PC-9 (cell line): ENCODE data around the gene CRADD. TPM values are rescaled to one million over a fixed set of nuclear protein-coding genes. Genes with fewer than 3 reads are reported as not detected.

Experiments
- BruUV-seq: library from RNA; stranded (reverse); fragments of 400-500 nt; replicated peaks from 2 replicates; lab custom pipeline; 2021; lab: Mats Ljungman, UMichigan
- CTCF ChIA-PET: fragments of 300-600 bp; sonication (Branson Sonifier 250); formaldehyde crosslinking; loops from one replicate; lab custom pipeline; 2022; ENCODE audit warnings: antibody characterized with exemption; lab: Charles Lee
- POLR2A ChIA-PET: fragments of 300-600 bp; sonication (Branson Sonifier 250); formaldehyde crosslinking; loops from one replicate; lab custom pipeline; 2022; ENCODE audit warnings: antibody characterized with exemption; ENCODE audit not compliant: unreplicated experiment; lab: Charles Lee
- DNase-seq, 2 experiments: peaks; one replicate each; pipeline versions ENCODE4 v3.0.0 to v3.0.0-alpha.2; 2015 to 2022; ENCODE audit warnings: mixed read lengths in 1 of 2
- H2AFZ ChIP-seq: fragments of 200-600 bp; sonication (generic); 2 replicates; pipeline ENCODE4 v1.8.1; 2017; ENCODE audit warnings: antibody characterized with exemption
- H3F3A ChIP-seq: fragments of 200-600 bp; sonication (generic); 2 replicates; pipeline ENCODE4 v1.8.1; 2017; ENCODE audit warnings: antibody characterized with exemption, mild to moderate bottlenecking, low read depth; ENCODE audit not compliant: insufficient read depth
- H3K27ac ChIP-seq: fragments of 200-600 bp; sonication (generic); 2 replicates; pipeline ENCODE4 v1.6.1; 2016; ENCODE audit warnings: mixed run types
- H3K27me3 ChIP-seq: fragments of 200-600 bp; sonication (generic); 2 replicates; pipeline ENCODE4 v1.6.1; 2016; ENCODE audit warnings: low read depth, mixed run types; ENCODE audit not compliant: insufficient read depth
- H3K36me3 ChIP-seq: fragments of 200-600 bp; sonication (generic); 2 replicates; pipeline ENCODE4 v1.6.1; 2016; ENCODE audit warnings: low read depth, mixed run types
- H3K4me1 ChIP-seq: fragments of 200-600 bp; sonication (generic); replicated peaks from 2 replicates; pipeline ENCODE4 v1.6.1; 2016; ENCODE audit warnings: mixed run types; ENCODE audit not compliant: insufficient read depth
- H3K4me2 ChIP-seq: fragments of 200-600 bp; sonication (generic); 2 replicates; pipeline ENCODE4 v1.6.1; 2017; ENCODE audit warnings: mixed run types
- H3K4me3 ChIP-seq: fragments of 200-600 bp; sonication (generic); 2 replicates; pipeline ENCODE4 v1.6.1; 2016; ENCODE audit warnings: mixed run types
- H3K79me2 ChIP-seq: fragments of 200-600 bp; sonication (generic); 2 replicates; pipeline ENCODE4 v1.6.1; 2017; ENCODE audit warnings: low read depth, mixed run types
- H3K9me2 ChIP-seq: fragments of 200-600 bp; sonication (generic); 2 replicates; pipeline ENCODE4 v1.8.1; 2017; ENCODE audit warnings: mild to moderate bottlenecking; ENCODE audit not compliant: insufficient read depth
- H3K9me3 ChIP-seq: fragments of 200-600 bp; sonication (generic); 2 replicates; pipeline ENCODE4 v1.8.1; 2016; ENCODE audit warnings: low read depth; ENCODE audit not compliant: insufficient read depth
- H4K20me1 ChIP-seq: fragments of 200-600 bp; sonication (generic); 2 replicates; pipeline ENCODE4 v1.8.1; 2017; ENCODE audit not compliant: insufficient read depth
- CTCF ChIP-seq: fragments of 200-600 bp; sonication (generic); conservative IDR thresholded peaks from 2 replicates; pipeline ENCODE4 v1.6.1; 2017; ENCODE audit warnings: mixed run types, antibody characterized with exemption, mild to moderate bottlenecking, moderate library complexity
- EZH2 ChIP-seq: fragments of 200-600 bp; sonication (generic); IDR thresholded peaks from 2 replicates; pipeline ENCODE4 v1.8.0; 2017; ENCODE audit warnings: antibody characterized with exemption, low read depth
- intact Hi-C: fragments of 100-400 bp; cut with micrococcal nuclease; formaldehyde crosslinking; loops from one replicate; pipeline ENCODE4 v1.10.0; 2022; ENCODE audit not compliant: unreplicated experiment
- total RNA-seq: library from RNA; stranded (reverse); gene quantifications from 2 replicates; pipeline ENCODE4 v1.2.3, GENCODE V29; 2021

Gene CRADD
- total RNA-seq, 1 experiment from 2014 or later = 7.6 TPM

GRCh38 chr12:93776581-93777018, 99.4 kb downstream of the CRADD start:
- H3K27me3 ChIP-seq = no peaks in the 10 kb centered on the region
- no peak overlapping the region for H3K4me3 ChIP-seq
- no peaks in the 10 kb centered on the region for H4K20me1 ChIP-seq
- intact Hi-C loops = no loop called here
- H2AFZ ChIP-seq = no peak overlapping the region
- H3K9me2 ChIP-seq = no peaks in the 10 kb centered on the region
- BruUV-seq = no TSS peak
- no peaks in the 10 kb centered on the region for H3K4me1 ChIP-seq
- POLR2A ChIA-PET = no interaction called here
- H3K9me3 ChIP-seq = no peaks in the 10 kb centered on the region
- CTCF ChIA-PET = no interaction called here
- no peaks in the 10 kb centered on the region for H3F3A ChIP-seq
- H3K4me2 ChIP-seq = no peak overlapping the region
- TF ChIP-seq EZH2 (no peak), CTCF (no peak)
- H3K79me2 ChIP-seq = no peaks in the 10 kb centered on the region
- no peak for DNase-seq
- no peak overlapping the region for H3K27ac ChIP-seq
- H3K36me3 ChIP-seq = no peaks in the 10 kb centered on the region

GRCh38 chr12:93777254-93777653, 100.1 kb downstream of the CRADD start:
- CTCF ChIA-PET = no interaction called here
- no TSS peak for BruUV-seq

GRCh38 chr12:93778306-93778705, 101.1 kb downstream of the CRADD start:
- no TSS peak for BruUV-seq
- Histone ChIP-seq H3K27ac (no peak overlapping the region), H3K4me2 (no peak overlapping the region), H3F3A (0 out of 2 replicates have a peak, but pooled peaks cover 1% of the 10 kb centered on the region), H2AFZ (no peak overlapping the region), H3K36me3 (no peaks in the 10 kb centered on the region), H4K20me1 (no peaks in the 10 kb centered on the region), H3K4me1 (peaks cover 6% of the 10 kb centered on the region), H3K27me3 (no peaks in the 10 kb centered on the region), H3K9me2 (no peaks in the 10 kb centered on the region), H3K9me3 (no peaks in the 10 kb centered on the region), H3K79me2 (no peaks in the 10 kb centered on the region), H3K4me3 (no peak overlapping the region)
- ChIA-PET CTCF (no interaction called here), POLR2A (interaction anchor here (0.7 kb wide), 1 partner anchor 13 kb away, joined by 4 read pairs; no protein-coding TSS in a partner anchor)
- TF ChIP-seq CTCF (no peak), EZH2 (no peak)
- DNase-seq = no peak
- intact Hi-C loops = no loop called here

More at GRCh38 chr12:93777254-93777653, 100.1 kb downstream of the CRADD start:
- Histone ChIP-seq H3K9me3 (no peaks in the 10 kb centered on the region), H4K20me1 (no peaks in the 10 kb centered on the region), H3K36me3 (no peaks in the 10 kb centered on the region), H2AFZ (no peak overlapping the region), H3F3A (no peaks in the 10 kb centered on the region), H3K27me3 (no peaks in the 10 kb centered on the region), H3K4me3 (no peak overlapping the region), H3K4me1 (no peaks in the 10 kb centered on the region), H3K27ac (no peak overlapping the region), H3K9me2 (no peaks in the 10 kb centered on the region), H3K4me2 (no peak overlapping the region), H3K79me2 (no peaks in the 10 kb centered on the region)
- DNase-seq = no peak
- POLR2A ChIA-PET = interaction anchor here (0.7 kb wide), 1 partner anchor 78 kb away, joined by 3 read pairs; no protein-coding TSS in a partner anchor
- no peak for TF ChIP-seq EZH2
- no peak for TF ChIP-seq CTCF
- intact Hi-C loops = no loop called here
